Measurements from ENCODE around the gene TOR1AIP1.

TOR1AIP1 gene

DNA sequence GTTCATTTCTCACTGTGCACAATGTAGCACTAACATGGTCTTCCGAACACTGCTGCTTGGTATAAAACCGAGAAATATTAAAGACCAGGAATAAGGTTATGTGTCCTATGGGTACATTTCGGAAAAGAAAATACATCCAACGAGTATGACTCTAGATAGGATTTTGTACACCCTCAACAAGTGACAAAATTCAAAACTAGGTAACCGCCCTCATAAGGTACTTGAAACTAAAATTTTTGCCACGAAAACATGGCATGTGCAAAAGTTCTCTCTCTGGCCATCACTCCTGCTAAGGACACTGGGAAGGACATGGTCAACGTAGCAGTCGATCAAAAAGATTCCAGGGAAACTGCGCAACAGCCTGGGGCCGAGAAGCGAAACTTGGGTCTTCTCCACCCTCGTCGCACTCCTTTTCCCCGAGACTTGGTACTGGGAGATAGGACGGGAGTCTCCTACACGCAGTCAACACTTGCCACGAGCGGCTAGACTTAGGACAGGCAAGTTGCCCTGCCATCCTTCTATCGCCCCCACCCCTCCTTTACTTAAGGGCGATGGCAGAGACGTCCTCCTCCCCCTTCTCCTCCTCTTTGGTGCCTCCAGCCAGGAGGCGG is 338 bp upstream of the TOR1AIP1 start:
- DNase-seq = peak; percentile 97

- DNase-seq = no peak
Measured at GRCh38 chr1:179883040-179883744, 1.1 kb downstream of the TOR1AIP1 start.

DNA sequence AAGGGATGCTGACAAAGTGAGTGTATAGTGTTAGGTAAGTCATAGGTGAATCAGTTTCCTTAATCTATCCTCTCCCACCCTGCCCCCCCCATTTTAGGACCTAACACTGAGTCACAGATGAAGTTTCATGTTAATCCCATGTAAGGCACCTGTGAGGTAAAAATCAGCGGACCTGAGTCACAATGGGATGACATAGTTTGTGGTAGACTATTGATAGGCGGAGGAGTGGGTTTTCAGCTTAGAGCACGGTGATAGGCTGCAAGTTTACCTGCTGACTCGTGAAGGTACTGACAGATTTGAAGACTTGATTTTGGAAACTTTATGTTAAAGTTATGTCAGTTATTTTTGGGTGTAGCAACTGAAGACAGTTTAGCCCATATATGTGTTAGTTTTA is 1.7 kb downstream of the TOR1AIP1 start:
- DNase-seq = no peak

GRCh38 chr1:179888071-179888470 is 6.0 kb downstream of the TOR1AIP1 start:
- no peak for DNase-seq

- no peak for DNase-seq
Measured at GRCh38 chr1:179889589-179889988, 7.5 kb downstream of the TOR1AIP1 start.

GRCh38 chr1:179910934-179911333 is 28.8 kb downstream of the TOR1AIP1 start:
- no peak for DNase-seq

GRCh38 chr1:179911812-179912211 is 29.7 kb downstream of the TOR1AIP1 start:
- no peak for DNase-seq

DNA sequence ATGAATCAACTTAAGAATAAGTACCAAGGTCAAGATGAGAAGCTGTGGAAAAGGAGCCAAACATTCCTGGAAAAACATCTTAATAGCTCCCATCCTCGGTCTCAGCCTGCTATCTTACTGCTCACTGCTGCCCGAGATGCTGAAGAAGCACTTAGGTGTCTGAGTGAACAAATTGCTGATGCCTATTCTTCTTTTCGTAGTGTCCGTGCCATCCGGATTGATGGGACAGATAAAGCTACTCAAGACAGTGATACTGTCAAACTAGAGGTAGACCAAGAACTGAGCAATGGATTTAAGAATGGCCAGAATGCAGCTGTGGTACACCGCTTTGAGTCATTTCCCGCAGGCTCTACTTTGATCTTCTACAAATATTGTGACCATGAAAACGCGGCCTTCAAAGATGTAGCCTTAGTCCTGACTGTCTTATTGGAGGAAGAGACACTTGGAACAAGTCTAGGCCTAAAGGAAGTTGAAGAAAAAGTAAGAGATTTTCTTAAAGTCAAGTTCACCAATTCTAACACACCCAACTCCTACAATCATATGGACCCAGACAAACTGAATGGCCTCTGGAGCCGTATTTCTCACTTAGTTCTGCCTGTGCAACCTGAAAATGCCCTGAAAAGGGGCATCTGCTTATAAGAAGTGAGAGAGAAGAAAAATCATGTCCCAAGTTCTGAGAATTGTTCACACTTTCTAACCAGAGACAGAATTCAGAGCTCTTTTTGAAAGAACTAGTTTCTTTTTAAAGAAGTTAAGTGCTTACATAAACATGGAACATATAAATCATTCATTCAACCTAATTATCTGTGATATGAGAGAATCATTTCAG is 35.7 kb downstream of the TOR1AIP1 start:
- DNase-seq = no peak

DNA sequence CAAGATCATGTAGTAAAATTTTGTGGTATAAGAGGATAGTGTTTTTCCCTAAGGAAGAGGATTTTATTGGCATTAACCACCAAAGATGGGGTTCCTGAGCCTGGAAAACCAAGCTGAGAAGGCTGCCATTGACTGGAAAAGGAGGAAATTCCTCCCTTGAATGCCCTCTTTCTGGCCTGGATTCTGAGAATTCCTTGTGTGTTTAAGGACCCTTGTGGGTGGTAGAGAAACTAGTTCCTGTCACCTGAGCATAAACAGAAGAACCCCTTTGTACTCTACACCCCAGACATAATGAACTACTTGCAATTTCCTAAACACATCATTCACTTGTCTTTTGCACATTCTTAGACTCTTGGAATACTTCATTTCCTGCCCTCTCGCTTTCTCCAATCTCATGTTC is 39.4 kb downstream of the TOR1AIP1 start:
- no peak for DNase-seq

GRCh38 chr1:179921981-179922872 is 40.1 kb downstream of the TOR1AIP1 start:
- DNase-seq = no peak

GRCh38 chr1:179923029-179923428 is 40.9 kb downstream of the TOR1AIP1 start:
- no peak for DNase-seq

DNA sequence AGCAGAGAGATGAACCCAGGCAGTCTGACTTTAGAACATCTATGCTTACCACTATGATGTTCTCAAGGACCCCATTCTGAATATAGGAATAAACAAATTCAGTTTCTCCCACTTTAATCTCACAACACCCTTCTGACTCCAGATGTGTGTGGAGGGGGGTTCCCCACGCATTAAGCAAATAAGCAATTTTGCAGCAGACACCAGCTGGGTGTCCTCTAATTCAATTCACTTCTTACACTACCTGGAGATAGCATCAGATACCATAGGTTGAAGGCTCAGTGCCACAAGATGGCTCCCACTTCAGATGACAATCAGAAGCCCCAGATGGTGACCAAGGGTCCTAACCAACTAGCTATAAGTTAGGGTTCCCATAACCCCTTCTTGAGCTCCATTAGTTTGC is 42.2 kb downstream of the TOR1AIP1 start:
- DNase-seq = no peak

- no peak for DNase-seq
Measured at GRCh38 chr1:179925302-179925701, 43.2 kb downstream of the TOR1AIP1 start.

DNA sequence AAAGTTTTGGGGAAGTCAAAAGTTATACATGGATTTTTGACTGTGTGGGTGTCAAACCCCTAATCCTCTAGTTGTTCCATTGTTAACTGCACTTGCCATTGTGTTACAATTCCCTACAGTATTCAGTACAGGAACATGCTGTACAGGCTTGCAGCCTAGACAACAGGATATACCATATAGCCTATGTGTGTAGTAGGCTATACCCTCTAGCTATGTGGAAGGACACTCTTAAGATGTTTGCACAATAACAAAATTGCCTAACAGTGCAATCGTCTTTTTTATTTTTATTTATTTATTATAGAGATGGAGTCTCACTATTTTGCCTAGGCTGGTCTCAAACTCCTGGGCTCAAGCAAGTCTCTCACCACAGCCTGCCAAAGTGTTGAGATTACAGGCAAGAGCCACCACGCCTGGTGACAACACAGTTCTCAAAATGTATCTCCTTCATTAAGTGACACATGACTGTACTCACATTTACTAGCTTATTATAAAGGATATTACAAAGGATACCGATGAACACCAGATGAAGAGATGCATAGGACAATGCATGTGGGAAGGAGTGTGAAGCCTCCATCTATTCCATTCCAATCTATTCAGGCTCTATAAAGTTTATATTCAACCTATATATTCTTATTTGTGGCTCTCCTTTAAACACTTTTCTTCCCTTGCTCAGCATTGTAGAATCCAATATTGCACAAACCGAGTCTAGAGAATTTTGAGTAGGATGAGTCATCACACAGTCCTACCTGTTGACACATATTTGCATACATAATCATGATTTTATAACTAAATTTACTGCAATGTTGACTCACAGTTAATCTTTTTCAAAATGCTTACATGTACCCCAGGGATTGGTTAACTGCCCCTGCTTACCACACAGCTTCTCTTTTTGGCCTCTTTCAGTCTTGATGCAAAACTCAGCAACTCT is 44.1 kb downstream of the TOR1AIP1 start:
- no peak for DNase-seq

- no peak for DNase-seq
Measured at GRCh38 chr1:179926850-179927205, 44.7 kb downstream of the TOR1AIP1 start.

DNA sequence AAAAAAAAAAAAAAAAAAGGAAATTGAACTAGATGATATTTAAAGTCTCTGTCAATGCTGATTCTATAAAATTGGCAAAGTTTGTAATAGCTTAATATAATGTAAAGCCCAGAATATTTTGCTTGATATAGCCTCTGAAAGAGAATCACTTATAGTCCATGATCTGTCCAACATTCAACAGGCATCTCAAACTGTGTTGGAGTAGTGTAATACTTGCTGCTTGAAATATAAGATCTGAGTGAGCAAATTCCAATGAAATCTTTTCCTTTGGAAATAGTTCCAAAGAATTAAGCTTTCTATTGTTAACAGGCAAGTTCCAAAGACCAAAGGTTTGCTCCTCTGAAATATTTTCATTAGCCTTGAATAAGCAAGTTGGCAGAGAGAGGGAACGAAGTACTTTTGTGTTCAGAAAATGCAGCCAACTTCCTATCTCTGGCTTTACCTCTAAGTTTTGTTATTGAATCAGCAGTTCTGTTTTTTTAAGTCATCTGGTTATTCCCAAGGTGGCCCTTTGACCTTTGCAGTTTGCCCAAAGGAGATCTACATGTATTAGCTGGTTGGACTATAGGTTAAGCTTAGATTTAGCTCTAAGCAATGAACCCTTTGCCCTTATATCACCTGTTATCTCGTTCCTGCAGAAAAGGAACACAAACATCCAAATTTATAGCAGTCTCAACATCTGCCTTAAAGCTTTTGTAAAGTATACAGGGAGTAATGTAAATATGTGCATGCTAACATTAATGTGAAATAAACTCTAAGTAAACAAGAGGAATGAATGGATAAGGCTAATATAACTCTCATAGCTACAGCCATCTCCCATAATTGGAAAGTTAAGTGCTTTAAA is 48.1 kb downstream of the TOR1AIP1 start:
- no peak for DNase-seq

DNA sequence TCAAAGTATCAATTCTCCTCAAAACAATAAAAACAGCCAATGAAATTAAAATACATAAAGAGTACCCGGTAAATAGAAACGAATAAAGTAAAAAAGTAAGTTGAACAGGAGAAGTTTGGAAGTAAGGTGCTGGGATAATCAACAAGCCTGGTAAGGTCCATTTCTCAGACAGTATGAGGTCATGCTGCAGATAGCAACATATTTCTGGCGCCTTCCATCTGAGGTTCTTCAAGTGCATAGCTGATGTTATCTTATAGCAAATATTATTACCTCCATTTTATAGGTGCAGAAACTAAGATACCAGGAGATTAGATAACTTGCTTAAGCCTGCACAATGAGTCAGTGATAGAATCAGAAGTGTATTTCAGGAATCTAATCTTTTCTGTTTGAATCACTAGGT is 48.8 kb downstream of the TOR1AIP1 start:
- no peak for DNase-seq

- no peak for DNase-seq
Measured at GRCh38 chr1:179933219-179933618, 51.1 kb downstream of the TOR1AIP1 start.

DNA sequence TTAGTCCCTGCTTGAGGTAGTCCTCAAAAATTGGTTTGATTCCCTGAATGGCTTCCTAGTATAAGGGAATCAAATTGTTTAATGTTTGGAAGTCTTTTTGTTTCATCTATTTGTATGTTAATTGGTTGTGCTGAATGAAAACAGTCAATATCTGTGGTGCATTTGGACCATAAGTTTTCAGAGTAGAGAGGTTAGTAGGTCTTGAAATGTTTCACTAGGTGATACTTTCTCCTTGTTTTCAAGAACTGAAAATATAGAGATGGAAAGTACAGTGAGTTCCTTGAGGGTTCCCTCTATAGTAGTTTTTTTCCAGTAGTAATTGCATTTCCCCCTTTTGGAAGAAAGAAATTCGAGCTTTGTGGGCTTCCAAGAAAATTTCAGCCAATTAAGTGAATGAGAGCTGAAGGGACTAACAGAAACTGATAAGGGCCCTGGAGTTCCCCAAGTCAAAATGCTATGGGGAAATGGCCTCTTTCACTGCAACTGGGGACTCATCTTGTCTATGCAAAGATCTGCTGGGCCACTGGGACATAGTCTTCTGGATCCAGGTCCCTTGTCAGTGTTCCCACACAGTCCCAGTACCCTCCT is 53.9 kb downstream of the TOR1AIP1 start:
- no peak for DNase-seq

DNA sequence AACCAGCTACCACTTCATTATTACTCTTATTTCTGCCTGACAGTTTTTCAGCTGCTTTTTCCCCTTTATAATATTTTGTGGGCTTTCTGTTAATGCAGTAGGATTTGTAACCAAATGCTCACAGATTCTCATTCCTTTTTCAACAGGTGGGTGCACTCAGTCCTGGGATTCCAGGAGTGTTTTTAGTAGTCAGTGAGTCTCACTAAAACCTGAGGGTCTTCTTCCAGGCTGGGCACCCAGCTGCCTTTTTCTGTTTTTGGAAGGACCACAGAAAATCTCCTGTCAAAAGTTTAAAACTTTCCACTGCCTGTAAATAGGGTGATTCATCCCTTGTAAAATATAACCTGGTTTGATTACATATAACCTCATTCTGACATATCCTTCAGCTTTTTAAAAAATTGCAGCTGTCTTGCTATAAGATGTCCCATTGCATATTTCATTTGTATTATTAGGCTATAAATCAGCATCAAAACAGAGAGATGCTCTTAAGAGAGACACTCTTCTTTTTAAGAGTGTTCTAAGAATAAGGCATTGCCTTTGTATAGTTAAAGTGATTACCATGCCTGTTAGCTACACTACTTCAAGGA is 55.7 kb downstream of the TOR1AIP1 start:
- DNase-seq = no peak

Measured in NCI-H2227 treated with DMSO at 0.1 percent for 48 hours (cell line).